PC-9 (cell line): ENCODE data around the gene WDR20.

Experiments used
- EZH2 ChIP-seq: fragments of 200-600 bp; sonication (generic); IDR thresholded peaks from 2 replicates; pipeline ENCODE4 v1.8.0; 2017; ENCODE audit warnings: antibody characterized with exemption, low read depth
- TF ChIP-seq, protein P1 (sequence below): fragments of 200-600 bp; sonication (generic); conservative IDR thresholded peaks from 2 replicates; pipeline ENCODE4 v1.6.1; 2017; ENCODE audit warnings: mixed run types, antibody characterized with exemption, mild to moderate bottlenecking, moderate library complexity

DNA sequence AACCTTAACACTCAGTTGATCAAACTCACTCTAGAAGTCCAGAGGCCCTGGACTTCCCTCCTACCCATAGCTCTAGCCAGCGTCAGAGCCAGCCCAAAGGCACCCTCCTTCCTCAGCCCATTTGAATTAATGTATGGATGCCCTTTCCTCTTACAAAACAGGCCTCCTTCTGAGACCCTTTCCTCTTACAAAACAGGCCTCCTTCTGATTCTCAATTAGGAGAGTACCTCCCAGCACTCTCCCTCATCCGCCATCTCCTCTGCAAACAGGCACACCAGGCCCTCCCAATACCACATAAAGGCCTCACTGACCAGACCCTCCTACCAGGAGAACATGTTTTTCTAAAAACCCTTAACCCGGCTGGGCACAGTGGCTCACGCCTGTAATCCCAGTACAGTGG lies 99.5 kb downstream of the WDR20 start:
- no peak for TF ChIP-seq EZH2
- TF ChIP-seq, protein P1, sequence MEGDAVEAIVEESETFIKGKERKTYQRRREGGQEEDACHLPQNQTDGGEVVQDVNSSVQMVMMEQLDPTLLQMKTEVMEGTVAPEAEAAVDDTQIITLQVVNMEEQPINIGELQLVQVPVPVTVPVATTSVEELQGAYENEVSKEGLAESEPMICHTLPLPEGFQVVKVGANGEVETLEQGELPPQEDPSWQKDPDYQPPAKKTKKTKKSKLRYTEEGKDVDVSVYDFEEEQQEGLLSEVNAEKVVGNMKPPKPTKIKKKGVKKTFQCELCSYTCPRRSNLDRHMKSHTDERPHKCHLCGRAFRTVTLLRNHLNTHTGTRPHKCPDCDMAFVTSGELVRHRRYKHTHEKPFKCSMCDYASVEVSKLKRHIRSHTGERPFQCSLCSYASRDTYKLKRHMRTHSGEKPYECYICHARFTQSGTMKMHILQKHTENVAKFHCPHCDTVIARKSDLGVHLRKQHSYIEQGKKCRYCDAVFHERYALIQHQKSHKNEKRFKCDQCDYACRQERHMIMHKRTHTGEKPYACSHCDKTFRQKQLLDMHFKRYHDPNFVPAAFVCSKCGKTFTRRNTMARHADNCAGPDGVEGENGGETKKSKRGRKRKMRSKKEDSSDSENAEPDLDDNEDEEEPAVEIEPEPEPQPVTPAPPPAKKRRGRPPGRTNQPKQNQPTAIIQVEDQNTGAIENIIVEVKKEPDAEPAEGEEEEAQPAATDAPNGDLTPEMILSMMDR: no peak
